NCI-H146 (cell line): ENCODE data around the gene IMMT.
"Not testable (repeated sequence)": the region's sequence is repeated elsewhere in the genome, so short reads cannot be mapped to it uniquely, and the experiment has no call there.

ENCODE experiments used
- DNase-seq: peaks from one replicate; lab custom pipeline; 2025; lab: John Stamatoyannopoulos, UW

IMMT gene

GRCh38 chr2:86195055-86195807 is at the start of gene IMMT:
Gene IMMT (minus strand): TSS chr2:86195462. CDS start chr2:86195382, 80 bp downstream.
- peak; percentile 98 for DNase-seq

GRCh38 chr2:86244781-86245180 is 49.5 kb upstream of the IMMT start:
- not testable (repeated sequence) for DNase-seq

- no peak for DNase-seq
Measured at GRCh38 chr2:86243950-86244733, 48.9 kb upstream of the IMMT start.

GRCh38 chr2:86243272-86243671 is 48.0 kb upstream of the IMMT start:
- no peak for DNase-seq

- no peak for DNase-seq
Measured at GRCh38 chr2:86241611-86242010, 46.3 kb upstream of the IMMT start.

GRCh38 chr2:86240251-86240650 is 45.0 kb upstream of the IMMT start:
- DNase-seq, result no peak

GRCh38 chr2:86239745-86240144 is 44.5 kb upstream of the IMMT start:
- no peak for DNase-seq

- DNase-seq, result no peak
Measured at GRCh38 chr2:86239326-86239725, 44.1 kb upstream of the IMMT start.

GRCh38 chr2:86238354-86238753 is 43.1 kb upstream of the IMMT start:
- no peak for DNase-seq

GRCh38 chr2:86237172-86237571 is 41.9 kb upstream of the IMMT start:
- DNase-seq, result no peak

- DNase-seq, result no peak
Measured at GRCh38 chr2:86235196-86235980, 40.1 kb upstream of the IMMT start.

GRCh38 chr2:86234563-86235131 is 39.4 kb upstream of the IMMT start:
- DNase-seq, result no peak

GRCh38 chr2:86233436-86233835 is 38.2 kb upstream of the IMMT start:
- DNase-seq, result no peak

GRCh38 chr2:86232910-86233309 is 37.6 kb upstream of the IMMT start:
- no peak for DNase-seq

GRCh38 chr2:86232373-86232784 is 37.1 kb upstream of the IMMT start:
- no peak for DNase-seq

- no peak for DNase-seq
Measured at GRCh38 chr2:86231680-86232372, 36.6 kb upstream of the IMMT start.

- DNase-seq, result no peak
Measured at GRCh38 chr2:86230961-86231360, 35.7 kb upstream of the IMMT start.

- DNase-seq, result no peak
Measured at GRCh38 chr2:86229221-86229620, 34.0 kb upstream of the IMMT start.

- not testable (repeated sequence) for DNase-seq
Measured at GRCh38 chr2:86228574-86228973, 33.3 kb upstream of the IMMT start.

- no peak for DNase-seq
Measured at GRCh38 chr2:86227685-86228084, 32.4 kb upstream of the IMMT start.
